DMS 273 (cell line): ENCODE measurements around the gene EPG5.
"Not testable (repeated sequence)": the region's sequence is repeated elsewhere in the genome, so short reads cannot be mapped to it uniquely, and the experiment has no call there.

Experiments
- DNase-seq: peaks from one replicate; lab custom pipeline; 2025; ENCODE audit not compliant: unreplicated experiment; lab: John Stamatoyannopoulos, UW

The EPG5 gene, protein sequence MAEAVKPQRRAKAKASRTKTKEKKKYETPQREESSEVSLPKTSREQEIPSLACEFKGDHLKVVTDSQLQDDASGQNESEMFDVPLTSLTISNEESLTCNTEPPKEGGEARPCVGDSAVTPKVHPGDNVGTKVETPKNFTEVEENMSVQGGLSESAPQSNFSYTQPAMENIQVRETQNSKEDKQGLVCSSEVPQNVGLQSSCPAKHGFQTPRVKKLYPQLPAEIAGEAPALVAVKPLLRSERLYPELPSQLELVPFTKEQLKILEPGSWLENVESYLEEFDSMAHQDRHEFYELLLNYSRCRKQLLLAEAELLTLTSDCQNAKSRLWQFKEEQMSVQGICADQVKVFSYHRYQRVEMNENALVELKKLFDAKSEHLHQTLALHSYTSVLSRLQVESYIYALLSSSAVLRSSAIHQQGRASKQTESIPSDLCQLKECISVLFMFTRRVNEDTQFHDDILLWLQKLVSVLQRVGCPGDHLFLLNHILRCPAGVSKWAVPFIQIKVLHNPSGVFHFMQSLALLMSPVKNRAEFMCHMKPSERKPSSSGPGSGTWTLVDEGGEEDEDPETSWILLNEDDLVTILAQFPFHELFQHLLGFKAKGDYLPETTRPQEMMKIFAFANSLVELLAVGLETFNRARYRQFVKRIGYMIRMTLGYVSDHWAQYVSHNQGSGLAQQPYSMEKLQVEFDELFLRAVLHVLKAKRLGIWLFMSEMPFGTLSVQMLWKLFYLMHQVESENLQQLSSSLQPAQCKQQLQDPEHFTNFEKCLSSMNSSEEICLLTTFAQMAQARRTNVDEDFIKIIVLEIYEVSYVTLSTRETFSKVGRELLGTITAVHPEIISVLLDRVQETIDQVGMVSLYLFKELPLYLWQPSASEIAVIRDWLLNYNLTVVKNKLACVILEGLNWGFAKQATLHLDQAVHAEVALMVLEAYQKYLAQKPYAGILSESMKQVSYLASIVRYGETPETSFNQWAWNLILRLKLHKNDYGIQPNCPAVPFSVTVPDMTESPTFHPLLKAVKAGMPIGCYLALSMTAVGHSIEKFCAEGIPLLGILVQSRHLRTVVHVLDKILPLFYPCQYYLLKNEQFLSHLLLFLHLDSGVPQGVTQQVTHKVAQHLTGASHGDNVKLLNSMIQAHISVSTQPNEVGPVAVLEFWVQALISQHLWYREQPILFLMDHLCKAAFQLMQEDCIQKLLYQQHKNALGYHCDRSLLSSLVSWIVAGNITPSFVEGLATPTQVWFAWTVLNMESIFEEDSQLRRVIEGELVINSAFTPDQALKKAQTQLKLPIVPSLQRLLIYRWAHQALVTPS (N-terminal part only)

DNA sequence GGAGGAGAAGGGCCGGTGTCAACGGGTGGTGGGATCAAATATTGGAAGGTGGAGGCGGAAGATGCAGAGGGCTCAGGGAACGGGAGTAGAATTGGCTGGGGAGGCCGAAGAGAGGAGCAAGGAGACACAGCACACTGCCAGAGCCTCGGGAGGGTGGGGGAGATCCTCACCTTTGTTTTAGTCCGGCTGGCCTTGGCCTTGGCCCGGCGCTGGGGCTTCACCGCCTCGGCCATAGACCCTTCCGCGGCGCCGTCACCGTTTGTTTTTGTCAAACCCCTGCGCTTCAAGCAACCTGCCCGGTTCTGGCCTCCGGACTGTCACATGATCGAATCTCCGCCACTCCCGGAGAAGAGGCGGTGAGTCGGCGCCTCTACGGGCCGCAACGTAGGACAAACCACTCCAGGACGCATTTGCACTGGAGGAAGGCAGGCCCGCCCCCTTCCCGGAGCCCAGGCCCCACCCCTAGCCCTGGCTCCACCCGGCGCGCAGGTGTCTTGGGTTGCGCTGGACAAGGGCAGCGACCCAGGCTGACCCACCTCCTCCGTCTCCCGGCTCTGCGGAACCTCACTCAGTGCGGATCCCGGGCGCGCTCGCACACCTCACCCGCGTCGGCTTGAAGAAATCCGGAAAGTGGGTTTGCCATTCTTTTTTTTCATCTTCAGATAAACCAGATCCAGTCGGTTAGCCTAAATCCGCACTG lies at the start of gene EPG5:
TSS of gene EPG5 (minus strand) at position 323 of the 700 bp plus-strand sequence. CDS start at position 233, 90 bp downstream.
- peak; percentile 97 for DNase-seq

DNA sequence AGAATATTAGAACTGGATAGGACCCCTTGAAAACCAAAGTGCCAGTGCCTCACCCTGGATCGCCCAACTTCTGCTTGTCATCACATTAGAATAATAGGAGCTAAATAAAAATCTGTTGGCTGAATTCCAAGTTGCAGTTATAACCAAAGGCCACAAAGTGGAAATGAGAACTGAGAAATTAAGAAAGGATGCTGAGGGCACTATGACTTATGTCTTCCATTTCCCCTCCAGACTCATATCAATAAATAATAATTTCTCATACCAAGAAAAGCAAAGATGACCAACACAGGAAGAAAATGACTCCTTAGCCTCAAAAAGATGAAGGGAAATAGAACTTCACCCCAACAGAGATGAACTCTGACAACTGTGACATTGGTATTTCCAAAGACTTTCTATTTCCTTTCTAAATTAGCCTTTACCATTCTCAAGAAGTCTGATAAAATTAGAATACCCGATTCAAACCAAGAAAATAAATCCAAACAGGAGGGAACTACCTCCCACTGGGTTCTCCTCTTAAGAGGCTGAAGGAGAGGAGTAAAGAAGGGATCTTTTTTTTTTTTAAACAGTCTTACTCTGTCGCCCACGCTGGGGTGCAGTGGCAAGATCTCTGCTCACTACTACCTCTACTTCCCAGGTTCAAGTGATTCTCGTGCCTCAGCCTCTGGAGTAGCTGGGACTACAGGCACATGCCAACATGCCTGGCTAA lies 46.5 kb upstream of the EPG5 start:
- peak; percentile 13 for DNase-seq

DNA sequence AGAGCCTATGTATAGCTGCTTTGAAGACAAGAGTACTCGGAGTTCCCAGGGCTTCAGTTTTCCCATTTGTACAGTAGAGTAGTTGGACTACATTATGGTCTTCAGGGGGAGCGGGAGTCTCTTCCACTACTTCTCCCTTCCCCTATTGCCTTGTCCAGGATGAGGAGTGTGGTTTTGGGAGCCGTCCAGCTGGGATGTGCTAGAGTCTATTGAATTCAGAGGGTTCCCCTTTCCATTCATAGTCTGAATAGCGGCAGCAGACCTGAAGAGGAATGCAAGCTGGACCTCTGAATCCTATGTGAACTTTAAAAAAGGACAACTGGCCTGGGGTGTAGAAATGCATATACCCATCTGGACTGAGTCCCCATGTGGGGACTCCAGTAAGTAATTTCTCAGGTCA lies 43.5 kb upstream of the EPG5 start:
- DNase-seq, result no peak

DNA sequence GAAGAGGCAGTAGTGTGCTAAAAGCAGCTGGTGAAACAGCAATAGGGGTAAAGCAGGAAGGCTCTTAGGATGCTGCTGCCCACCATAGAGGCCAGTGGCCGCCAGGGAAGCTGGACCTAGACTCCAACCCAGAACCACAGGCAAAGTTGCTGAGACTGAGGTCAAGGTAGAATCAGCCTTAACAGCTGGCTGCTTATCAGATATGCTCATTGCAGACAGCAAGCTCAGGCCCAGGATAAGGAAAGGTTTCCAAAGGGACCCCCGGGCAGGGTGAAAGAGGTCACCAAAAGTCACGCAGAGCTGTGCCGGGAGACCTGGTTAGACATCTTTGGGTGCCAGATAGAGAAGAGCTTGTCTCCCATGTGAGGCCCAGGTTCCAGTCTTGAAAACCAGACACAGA lies 42.9 kb upstream of the EPG5 start:
- no peak for DNase-seq

DNA sequence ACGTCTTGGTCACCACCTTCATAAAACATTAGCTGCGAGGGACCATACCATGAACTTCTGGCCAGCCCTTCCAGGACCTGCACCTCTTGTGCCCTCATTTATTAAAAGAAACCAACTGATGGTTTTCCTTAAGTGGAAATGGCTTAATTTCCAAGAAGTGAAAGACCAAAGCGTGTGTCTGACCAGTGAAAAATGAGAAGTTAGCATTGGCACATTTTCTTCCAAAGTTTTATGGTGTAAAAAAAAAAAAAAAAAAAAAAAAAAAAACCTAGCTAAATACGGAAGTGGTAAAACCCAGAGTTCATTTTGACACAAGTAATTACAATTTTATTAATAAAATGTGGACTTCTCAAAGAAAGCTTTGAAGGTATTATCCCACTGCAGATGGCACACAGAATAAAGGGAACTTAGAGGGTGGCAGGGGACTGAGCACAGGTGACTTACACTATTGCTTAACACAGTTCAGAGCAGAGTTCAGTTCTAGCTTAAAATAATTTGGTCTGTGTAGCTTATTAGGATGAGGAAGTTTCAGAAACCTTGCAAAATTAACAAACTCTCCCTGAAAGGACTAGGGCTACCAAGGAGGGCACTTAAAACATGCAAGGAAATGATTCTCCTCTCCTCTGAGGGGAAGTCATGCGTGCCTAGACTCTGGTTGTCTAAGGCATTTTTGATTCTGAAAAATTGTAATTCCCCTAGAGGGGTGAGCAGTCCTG lies 42.2 kb upstream of the EPG5 start:
- no peak for DNase-seq

DNA sequence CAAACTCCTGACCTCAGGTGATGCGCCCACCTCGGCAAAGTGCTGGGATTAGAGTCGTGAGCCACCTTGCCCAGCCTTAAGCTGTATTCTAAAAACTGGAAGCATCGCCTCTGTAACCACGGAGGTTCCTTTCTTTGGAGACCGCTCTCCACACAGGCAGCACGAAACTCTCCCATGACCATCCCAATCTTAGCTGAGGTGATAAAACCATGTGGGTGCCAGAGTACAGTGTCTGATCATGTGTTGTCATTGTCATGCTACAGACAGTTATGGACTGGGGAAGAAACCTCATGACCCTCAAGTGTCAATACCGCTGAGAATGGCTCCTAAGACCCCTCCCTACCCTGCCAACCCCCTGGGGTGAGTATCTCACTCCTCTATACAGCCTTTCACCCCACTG lies 41.4 kb upstream of the EPG5 start:
- DNase-seq, result no peak

DNA sequence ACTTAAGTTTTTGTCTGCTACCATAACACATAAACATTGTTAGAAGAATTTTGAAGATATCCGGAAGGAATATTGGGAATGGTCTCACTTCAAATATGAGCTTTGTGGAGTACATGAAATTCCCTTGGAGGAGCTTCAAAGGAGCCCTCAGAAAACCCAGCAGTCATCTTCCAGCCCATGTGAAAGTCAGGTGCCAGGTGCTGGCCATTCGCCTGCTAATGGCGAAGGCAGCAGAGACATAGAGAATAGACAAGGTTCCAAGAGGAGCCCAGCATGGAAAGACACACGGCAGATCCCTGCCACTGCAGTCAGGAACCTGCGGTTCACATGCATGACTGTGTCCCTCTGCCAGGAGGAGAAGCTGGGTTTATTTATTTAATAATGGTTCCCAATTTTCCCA lies 40.0 kb upstream of the EPG5 start:
- DNase-seq, result no peak

DNA sequence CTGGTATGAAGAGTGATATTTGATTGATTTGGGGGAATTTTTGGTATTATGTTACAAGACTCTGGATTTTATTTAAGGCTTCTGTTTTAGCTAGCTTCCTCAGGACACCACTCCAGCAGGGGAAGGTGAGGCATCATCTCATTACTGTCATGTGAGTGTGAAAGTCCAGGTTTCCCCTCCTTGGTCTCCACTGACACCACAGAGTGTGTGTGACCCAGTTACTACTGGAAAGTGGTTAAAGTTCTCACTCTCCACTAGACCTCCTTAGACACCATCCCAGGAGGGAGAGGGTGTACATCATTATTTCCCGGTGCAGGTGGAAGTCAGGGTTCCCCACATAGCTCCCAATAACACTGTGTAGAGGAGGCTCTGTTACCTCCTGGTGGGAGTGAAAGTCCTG lies 35.8 kb upstream of the EPG5 start:
- no peak for DNase-seq

DNA sequence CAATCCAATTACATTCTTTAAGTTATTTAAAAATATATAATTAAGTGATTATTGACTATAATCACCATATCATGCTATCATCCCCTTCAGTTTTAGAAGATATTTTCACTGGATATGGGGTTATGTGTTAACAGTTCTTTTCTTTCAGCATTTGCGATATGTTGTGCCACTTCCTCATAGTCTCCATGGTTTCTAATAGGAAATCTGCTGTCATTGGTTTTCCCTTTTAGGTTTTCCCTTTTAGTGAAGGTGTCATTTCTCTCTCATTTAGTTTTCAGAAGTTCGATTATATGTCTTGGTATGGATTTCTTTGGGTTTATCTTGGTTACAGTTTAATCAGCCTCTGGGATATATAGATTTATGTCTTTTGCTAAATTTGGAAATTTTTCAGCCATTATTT lies 34.8 kb upstream of the EPG5 start:
- no peak for DNase-seq

DNA sequence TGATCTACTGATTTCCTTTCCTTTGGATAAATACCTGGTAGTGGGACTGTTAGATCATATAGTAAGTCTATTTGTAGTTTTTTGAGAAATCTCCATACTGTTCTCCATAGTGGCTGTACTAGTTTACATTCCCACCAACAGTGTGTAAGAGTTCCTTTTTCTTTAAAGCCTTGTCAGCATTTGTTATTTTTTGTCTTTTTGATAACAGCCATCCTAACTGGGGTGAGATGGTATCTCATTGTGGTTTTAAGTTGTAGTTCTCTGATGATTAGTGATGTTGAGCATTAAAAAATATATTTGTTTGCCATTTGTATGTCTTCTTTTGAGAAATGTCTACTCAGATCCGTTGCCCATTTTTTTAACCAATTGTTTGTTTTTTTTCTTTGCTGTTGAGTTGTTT lies 33.9 kb upstream of the EPG5 start:
- no peak for DNase-seq

DNA sequence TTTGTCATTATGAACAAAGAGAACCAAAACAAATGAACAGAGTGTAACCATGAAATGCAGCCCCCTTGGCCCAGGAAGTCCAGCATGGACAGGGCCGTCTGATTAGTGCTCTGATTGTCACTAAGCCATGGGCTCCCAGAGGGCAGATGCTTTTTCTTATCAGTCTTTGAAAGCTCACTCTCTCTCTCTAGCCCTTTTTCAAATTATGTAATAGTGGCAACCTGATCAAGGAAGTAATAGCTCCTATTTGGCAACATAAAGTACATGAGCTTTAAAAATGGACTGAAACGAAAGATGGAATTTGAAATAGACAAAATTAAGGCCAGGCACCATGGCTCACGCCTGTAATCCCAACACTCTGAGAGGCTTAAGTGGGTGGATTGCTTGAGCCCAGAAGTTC lies 32.4 kb upstream of the EPG5 start:
- DNase-seq, result no peak

DNA sequence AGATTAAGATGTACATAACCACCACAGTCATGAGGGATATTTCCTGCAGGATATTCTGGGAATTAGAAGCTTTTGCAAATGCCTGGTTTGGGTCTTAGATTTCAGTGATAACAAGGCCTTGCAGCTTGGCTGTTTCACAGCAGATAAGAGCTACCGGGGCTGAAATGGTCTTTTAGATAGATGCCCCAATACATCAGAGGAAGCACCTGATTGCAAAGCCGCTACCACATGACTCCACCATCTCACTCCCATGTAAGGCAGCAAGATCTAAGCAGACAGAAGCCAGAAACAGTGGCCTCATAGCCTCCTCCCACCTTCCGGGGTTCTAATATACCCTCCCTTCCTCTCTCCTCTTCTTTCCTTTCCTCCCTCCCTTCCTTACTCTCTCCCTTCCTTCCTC lies 31.1 kb upstream of the EPG5 start:
- DNase-seq, result no peak

DNA sequence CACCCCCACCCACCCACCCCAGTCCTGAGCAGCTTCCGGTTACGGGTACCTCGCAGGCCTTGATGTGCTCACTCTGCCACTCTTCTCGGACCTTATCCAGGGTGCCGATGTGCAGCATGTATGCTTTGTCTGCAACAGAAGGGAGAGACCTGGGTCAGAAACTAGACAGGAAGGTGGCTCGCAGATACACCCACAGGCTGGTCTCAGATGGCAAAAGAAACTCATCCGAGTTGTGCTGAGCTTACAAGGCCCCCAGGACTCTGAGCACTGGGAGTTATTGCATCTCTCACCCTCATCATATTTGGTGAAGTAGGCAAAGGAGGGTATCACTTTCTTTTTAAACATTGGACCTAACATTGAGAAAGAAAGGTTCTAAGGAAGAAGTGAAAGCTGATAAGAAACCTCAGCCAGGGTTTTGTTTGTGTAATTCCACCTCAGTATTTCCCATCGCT lies 30.6 kb upstream of the EPG5 start:
- no peak for DNase-seq

DNA sequence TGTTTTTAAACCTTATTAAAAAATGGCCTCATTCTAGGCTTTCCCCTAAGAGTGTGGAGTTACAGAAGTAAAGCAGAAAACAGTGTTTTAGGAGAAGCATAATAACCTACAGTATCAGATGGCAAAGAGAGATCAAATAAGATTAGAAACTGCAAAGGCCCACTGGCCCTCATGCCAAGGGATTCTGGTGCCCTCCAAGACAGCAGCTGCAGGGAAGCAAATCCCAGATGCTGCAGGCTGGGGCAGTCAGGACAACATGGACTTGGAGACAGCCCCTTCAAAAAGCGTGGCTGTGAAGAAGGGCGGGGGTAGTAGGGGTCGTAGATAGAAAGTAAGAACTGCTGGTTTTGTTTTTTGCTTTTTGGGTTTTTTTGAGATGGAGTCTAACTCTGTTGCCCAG lies 28.3 kb upstream of the EPG5 start:
- no peak for DNase-seq

DNA sequence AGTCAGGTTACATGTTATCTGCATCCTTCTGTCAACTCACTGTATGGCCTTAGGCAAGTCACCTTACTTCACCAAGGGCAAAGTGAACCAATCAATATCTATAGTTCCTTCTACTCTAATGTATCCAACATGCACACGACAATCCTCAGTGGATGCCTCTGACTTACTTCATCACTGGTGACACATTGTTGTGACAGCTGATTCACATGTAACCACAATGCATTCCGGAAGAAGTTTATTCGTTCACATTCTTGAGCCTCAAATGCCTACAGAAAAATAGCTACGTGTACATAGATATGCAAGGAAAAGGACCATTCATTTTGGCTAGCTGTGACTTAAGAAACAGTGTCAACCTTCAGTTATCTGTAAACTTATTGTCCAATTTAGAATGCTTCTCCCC lies 26.3 kb upstream of the EPG5 start:
- no peak for DNase-seq

DNA sequence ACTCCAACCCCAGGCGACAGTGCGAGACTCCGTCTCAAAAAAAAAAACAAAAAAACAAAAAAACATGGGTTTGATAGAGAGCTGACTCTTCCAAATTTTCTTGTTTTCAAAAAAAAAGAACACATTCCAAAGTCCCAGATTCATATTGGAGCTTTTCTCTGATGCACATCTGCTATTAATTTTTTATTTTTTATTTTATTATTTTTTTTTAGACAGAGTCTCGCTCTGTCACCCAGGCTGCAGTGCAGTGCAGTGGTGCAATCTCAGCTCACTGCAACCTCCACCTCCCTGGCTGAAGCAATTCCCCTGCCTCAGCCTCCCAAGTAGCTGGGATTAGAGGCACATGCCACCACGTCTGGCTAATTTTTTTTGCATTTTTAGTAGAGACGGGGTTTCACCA lies 25.4 kb upstream of the EPG5 start:
- DNase-seq, result not testable (repeated sequence)

DNA sequence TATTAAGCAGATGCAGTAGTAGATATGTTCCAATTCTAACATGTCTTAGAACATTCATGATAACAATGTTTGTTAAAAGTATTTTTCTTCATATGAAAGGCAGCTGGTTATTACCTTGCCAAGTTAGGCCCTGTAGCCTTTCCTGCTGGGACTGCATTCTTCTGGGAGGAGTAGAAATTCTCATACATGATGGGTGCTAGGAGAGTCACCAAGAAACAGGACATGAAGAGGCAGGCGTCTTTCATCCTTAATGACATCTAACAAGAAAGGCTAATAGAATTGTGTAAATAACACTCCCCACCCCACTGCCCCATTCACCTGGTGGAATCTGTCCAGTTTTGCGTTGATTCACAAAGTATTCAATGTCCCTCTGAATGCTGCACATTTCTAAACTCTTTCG lies 24.7 kb upstream of the EPG5 start:
- DNase-seq, result no peak

DNA sequence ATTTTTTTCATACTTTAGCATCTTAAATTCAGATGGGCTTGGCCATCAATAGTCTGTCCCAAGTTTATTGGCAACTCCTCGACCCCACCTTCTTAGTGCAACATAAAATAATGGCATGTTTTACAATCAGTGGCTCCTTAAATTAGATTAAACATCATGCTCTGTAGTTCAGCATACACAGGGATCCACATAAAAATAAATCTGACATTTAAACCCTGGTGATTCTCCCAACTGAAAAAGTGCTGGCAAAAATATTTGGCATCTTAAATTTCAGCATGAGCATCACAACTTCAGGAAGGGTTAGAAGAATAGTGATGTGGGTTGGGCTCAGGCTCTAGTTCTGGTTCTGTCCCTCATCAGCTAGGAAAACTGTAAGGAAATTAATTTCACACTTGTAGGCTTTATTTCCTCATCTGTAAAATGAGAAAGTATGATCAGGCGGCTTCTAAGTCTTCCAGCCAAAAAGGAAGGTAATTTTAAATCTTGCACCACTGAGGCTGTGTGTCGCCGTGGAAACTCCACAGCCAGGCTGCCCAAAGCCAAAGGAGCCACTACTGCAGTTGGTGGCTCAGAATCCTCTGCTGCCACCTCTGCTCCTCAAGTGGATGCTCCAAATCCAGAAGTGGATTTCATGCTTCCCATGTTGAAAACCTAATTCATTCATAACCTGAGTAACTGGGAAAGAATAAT lies 17.6 kb upstream of the EPG5 start:
- DNase-seq, result no peak

DNA sequence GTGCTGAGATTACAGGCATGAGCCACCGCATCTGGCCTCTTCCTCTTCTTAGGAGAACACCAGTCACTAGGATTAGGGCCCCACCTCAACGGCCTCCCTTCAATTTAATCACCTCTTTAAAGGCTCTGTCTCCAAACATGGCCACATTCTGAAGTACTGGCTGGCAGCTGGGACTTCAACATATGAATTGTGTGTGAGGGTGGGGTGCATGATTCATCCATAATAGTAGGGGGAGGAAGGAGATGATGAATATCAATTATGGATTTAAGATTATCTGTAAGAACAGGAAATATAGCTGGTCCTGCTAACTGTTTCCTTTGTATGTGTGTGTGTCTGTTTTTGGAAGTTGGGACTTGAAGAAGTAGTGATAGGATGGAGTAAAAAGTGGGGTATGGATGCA lies 14.7 kb upstream of the EPG5 start:
- no peak for DNase-seq
